Measurements from ENCODE around the gene ITGAV.

ITGAV gene

DNA sequence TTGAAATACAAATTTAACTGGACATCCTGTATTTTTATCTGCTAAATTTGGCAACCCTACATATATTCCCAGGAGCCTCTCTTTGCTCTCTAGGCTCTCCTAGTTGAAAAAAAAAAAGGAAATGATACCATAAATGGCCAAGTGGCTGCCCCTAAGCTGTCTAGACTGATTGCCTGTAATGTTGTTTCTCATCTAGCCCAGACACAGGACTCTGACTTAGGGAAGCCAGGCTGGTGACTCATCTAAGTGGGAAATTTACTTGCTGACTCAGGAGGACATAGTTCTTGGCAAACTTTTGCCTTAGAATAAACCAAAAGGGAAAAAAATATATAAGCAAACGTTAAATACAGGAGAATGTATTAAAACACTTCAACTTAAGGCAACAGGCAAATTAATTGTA, 14.6 kb upstream of the ITGAV start:
- DNase-seq (ENCODE audit: low read depth), result peak; percentile 98

DNA sequence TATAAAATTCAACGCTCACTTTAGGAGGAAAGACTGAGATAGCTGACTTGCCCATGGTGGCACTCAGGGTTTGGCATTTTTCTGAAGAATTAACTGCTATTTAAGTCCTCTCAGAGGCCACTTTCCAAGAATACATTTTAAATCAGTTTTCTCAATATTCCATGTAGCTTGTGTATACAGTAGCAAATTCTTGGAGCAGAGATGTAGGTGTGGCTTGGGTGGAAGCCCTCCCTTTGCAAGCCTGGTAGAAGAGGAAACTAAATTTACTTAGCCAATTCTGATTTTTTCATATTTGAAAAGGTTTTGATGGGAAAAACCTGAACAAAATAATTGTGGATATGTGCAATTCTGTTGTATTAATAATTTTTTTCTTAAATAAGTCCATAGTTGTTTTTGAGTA, 14.0 kb upstream of the ITGAV start:
- DNase-seq (ENCODE audit: low read depth), result no peak

DNA sequence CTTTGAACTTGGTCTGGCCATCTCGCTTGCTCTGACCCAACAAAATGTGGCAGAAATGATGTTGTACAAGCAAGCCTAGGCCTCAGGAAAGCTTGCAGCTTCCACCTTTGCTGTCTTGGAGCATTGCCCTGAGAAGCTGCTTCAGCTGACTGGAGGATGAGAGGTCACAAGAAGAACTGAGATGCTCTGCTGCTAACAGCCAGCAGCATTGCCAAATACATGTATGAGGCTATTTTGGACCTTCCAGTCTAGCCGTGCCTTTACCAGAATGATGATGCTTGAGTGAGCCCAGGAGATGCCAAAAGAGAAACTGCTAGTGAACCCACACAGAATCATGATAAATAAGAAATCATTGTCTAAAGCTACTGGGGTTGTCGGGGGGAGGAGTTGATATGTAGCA, 13.2 kb upstream of the ITGAV start:
- no peak for DNase-seq (ENCODE audit: low read depth)

DNA sequence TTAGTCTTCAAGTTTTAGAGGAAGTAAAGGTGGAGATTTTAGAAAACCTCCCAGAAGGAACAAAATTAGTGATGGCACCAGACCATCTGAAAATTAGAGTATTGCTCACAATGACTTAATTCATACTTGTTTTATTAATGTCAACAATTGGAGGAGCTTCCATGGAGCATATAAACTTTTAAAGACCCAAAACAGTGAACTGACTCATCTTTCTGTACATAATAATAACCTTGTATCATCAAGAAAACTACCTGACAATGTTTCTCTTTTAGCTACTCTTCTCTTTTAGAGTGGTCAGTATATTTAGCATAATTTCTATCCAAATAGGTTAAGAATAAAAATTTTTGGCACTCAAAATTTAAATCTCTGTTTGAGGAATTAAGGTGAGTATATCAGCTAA, 7.2 kb upstream of the ITGAV start:
- DNase-seq (ENCODE audit: low read depth), result no peak

DNA sequence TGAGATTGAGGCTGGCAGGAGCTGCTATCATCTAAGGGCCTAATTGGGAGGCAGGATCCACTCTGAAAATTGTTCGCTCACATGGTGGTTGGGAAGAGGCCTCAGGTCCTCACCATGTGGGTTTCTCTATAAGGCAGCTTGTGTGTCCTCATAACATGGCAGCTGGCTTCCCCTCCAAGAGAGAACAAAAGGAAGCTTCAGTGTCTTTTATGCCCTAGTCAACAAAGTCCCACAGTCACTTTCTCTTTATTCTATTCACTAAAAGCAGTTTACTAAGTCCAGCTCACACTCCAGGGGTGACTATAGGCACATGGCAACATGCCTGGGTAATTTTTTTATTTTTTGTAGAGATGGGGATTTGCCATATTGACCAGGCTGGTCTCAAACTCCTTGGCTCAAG, 5.8 kb upstream of the ITGAV start:
- DNase-seq (ENCODE audit: low read depth), result no peak

DNA sequence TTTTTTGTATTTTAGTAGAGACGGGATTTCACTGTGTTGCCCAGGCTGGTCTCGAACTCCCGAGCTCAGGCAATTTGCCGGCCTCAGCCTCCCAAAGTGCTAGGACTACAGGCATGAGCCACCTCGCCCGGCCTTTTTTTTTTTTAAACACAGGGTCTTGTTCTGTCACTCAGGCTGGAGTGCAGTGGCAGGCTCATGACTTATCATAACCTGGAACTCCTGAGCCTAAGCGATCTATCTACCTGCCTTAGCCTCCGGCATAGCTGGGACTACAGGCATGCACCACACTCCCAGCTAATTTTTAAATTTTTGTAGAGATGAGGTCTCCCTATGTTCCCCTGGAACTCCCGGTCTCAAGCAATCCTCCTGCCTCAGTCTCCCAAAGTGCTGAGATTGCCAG, 1.4 kb upstream of the ITGAV start:
- DNase-seq (ENCODE audit: low read depth), result no peak

DNA sequence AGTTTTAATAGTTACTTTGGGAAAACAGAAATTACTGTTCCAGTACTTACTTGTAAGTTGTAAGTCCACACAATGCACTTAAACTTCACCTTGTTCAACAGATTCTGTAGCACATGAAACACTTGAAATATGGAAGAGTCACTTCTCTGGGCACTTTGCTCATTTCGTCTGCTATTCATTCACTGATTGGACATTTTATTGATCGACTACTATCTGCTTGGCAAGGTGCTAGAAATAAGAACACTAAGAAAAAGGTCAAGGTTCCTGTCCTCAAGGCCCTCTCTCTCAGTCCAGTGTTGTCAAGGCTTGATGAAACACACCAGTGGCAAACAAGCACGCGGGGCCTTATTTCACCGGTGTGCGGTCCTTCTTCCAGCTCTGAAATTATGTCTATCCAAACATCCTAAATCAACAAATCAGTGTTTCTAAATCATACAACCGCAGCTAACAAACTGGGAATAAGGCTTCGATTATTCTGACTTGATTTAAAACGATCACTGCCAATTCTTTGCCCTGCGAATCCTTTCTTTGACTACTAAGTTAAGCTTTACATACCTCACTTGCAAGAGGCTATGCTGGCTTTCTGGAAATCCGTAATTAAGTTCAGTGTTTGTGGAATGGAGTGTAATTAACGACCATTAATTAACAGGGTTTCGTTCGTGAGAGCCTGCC, 780 bp upstream of the ITGAV start:
- DNase-seq (ENCODE audit: low read depth), result peak; percentile 18

DNA sequence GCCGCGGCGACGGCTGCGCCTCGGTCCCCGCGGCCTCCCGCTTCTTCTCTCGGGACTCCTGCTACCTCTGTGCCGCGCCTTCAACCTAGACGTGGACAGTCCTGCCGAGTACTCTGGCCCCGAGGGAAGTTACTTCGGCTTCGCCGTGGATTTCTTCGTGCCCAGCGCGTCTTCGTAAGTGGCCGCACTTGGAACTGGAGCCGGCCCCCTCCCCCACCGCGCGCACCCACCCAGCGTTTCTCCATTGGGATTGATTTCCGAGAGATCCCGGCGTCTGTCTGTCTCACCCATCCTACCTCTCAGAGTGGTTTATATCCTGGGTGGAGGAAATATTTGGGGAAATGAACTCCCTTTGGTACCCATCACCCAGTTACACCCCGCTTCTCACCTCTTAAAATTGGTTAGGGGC, 498 bp downstream of the ITGAV start:
- no peak for DNase-seq (ENCODE audit: low read depth)

DNA sequence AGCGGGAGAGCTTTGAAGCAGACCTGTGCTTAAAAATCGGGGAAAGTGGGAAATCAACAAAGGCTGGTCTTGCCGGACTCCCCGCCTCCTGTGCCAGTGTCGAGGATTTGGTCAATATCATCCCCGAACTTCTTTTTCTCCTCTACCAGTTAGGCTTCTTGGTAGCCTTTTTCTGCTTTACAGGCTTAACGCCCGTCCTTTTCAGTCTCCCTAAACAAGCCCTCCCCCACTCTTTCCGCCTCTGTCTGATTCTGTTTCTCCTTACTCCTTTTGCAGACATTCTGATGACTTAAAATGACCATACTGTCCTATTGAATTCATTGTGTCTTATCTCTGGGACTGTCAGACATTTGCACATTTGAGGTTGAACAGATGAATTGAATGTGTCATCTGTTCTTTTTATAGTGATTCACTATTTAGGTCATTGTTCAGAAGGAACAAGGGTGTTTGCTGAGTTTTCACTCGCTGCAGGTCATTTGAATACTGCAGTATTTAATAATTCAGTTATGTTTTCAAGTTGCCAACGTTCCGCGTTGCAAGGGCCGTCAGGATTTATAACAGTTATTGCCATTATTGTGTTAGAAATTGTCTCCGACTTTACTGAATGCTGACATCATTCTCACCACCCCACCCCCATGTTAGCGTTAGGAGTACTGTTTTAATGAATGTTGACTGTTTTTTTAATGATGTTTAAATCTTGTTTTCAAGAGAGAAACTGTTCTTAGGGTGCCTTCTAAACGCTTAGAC, 1.1 kb downstream of the ITGAV start:
- peak; percentile 68 for DNase-seq (ENCODE audit: low read depth)

DNA sequence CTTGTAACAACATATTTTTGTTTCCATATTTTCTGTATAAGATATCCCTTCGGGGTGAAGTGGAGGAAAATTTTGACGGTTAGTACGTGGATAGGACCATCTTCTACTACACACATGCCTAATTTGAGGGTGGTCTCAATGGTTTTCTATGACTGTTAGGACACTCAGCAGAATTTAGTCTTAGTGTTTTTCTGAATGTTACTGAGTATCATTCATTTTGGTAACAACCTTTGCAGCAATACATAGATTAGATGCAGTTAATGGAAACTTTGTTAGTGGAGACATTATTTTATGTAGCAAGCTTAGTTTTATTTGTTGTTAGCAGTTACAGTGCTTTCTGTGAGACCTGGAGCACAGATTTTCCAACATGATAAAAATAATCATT, 1.6 kb downstream of the ITGAV start:
- DNase-seq (ENCODE audit: low read depth), result no peak

DNA sequence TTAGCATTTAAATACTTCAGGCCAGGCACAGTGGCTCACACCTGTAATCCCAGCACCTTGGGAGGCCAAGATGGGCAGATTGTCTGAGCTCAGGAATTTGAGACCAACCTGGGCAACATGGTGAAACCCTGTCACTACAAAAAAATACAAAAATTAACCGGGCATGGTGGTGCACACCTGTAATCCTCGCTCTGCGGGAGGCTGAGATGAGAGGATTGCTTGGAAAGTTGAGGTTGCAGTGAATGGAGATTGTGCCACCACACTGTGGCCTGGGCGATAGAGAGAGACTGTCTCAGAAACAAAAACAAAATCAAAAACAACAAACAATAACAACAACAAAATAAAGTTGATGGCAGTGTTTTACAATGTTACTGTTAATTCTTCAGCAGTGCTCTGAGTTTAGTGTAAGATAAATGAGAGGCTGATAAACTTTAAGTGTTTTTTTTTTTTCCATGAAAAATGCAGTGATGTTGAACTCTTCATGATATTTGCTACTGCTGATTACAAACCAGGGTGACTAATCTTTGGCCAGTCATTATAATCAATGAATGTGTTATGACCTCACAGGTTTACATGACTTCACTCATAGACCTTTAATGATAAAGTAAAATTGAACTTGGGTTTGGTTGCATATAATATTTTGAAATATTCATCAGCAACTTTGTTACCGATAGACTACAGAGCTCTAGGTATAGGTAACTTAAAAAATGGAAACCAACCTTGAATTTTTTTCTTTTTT, 2.5 kb downstream of the ITGAV start:
- peak; percentile 66 for DNase-seq (ENCODE audit: low read depth)

DNA sequence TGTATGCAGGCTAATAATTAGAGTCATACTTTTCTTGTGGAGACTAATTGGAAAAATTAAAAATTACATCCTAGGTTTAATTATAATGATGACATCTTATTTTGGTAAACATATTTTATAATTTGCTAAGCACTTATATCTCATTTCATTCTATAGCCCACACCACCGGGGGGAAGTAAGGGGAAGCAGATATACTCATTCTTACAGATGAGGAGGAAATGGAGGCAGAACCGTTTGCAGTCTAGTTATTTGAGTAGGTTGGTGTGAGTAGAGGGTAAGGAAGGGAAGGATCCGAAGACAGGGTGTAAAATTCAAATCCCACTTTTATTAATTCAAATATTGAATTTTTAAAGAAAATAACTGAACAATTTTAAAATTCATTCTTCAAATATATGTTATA, 3.7 kb downstream of the ITGAV start:
- no peak for DNase-seq (ENCODE audit: low read depth)

DNA sequence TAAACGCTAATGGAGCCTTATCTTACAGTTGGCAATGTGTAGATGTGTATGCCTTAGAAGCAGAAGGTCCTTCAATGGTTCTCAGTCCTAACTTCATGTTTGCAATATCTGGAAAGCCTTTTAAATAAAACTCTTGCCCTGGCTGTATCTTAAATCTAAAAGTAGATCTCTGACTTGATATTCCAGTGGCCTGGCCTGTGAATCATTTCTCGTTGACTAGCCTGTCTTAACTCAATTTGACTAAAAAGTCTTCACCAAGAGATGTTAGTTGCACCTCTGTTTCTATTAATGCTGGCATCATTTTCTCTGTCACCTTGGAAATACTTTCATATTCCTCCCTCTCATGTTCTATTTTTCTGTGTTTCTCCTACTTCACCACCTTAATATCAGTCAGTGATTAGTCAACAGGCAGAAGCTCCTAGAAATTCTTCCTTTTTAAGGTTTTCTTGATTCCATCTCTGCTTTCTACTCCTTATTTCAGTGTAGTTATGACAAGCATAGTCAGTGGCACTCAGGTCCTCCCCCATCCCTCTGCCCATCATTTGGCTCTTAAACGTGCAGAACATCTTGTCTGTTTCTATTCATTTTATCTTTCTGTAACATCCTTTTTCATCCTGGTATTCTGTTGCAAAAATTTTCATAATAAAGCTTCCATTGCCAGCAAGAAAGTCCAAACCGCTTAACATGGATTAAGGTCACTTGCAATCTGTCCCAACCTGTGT, 4.3 kb downstream of the ITGAV start:
- DNase-seq (ENCODE audit: low read depth), result no peak

DNA sequence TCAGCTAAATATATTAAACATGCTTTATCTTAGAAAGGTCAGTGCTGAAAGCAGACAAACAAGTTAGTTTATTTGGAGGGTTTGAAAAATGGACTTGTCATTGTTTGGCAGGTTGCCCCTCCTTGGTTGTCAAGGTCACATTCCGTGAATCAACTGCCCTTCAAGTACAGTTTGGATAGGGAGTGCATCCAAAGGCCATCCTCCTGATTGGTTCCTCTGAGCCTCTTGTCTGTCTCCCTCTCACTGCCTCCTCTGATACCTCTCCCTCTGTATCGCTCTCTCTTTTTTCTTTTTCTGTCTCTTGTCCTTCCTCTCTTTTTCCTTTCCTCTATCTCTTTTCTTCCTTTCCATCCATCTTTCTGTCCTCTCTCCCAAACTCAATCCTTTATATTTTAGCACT, 5.4 kb downstream of the ITGAV start:
- no peak for DNase-seq (ENCODE audit: low read depth)

DNA sequence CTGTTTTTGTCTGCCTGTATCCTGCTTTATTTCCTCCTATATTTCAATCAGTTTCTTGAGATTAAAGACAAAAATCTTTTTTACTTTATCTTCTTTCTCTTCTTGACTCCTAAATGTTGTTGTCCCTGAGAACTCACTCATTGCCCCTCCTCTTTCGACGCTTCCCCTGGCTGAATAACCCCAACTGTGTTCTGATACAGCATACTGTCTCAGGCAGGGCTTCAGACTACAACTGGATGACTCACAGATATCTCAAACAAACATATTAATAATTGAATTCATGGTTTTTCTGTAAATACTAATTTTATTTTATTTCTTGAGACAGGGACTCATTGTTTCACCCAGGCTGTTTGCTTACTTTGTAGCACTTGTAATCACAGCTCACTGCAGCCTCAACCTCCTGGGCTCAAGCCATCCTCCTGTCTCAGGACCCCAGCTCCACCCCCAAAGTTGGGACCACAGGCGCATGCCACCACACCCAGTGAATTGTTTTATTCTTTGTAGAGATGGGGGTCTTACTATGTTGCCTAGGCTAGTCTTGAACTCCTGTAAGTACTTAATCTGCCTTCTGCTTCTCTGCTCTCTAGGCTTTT, 9.4 kb downstream of the ITGAV start:
- DNase-seq (ENCODE audit: low read depth), result no peak

DNA sequence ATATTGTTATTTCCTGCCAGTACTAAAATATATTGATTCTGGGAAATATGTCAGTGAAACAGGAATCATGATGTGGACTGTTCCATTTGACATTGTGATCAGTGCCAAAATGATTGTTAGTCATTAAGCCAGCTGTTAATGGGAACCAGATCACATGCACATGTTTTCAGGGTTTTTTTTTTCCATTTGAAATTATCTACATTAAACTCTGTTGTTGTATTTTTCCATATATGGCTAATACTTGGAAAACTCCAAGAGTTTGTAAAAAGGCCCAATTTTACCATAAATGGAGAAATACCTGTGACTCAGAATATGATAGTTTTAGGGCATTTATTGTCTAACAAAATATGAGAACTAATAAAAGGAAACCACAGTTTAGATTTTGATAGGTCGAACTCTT, 13.4 kb downstream of the ITGAV start:
- no peak for DNase-seq (ENCODE audit: low read depth)

DNA sequence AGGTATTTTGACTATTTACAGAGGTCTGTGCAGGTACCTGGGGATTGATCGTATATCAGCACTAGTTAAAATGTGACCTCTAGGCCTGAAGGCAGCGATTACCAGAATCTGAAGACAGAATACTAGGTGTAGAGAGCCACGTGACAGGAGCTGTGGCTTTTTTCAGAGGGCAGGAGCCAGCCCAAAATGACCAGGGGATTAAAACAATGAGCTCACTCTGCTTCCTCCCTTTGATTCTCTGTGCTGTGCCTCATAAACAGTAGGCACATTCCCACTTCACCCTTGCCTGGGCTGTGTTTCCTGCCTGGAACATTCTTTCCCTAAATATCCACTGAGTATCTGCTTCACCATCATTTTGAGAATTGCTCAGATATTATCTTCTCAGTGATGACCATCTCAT, 15.2 kb downstream of the ITGAV start:
- no peak for DNase-seq (ENCODE audit: low read depth)

DNA sequence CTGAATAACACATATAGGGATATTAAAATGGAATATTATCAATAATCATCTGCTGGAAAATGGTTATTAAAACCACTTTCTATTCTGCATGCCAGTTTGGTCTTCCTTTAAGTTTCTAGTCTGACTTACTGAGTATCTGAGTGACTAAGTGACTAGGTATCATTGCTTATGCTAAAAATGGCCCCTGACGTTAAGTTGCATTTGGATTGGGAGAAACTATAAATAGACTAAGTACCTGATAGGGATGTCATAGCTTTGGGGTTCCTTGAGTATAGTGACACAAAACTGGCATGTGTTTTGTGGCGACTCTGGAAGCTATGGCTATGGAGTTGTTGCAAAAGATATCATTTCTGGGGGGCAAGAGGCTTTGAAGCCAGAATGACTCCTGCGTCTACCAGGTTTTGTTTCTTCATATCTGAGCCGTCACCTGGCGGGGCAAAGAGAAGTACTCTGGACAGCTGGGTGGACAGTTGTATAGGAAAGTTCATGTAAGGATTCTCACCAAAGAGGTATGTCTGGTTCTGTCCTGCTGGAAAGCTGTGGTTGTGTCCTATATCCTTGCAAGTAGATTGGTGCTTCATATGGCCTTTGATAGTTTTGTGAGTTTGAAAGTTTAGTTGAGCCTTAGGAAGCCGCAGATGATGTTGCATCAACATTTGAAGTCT, 17.9 kb downstream of the ITGAV start:
- no peak for DNase-seq (ENCODE audit: low read depth)

DNA sequence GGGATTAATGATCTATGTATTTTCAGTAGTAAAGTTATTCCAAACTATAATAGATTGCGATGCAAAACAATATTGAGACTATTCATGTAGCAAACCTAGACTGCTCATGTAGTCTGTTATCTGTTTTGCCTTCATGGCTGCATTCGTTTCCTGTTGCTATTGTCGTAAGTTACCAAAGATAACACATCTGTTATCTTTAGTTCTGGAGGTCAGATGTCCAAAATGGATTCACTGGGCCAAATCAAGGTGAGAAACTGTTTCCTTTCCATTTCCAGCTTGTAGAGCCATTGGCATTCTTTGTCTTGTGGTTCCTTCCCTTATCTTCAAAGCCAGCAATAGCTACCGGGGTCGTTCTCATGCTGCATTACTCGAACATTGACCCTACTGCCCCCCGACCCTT, 20.9 kb downstream of the ITGAV start:
- no peak for DNase-seq (ENCODE audit: low read depth)

DNA sequence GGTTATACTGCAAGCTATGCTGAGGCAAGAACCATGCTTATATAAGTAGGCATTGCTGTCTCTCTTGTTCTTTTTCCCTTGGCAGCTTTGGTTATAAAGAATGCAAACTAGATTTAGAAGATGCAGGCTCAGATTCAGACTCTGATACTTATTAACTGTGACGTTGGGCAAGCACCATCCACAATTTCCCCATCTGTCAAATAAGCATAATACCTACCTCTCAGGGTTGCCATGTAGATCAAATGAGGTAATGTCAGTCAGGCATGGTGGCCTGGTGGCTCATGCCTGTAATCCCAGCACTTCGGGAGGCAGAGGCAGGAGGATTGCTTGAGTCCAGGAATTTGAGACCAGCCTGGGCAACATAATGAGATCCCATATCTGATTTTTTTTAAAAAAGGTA, 21.7 kb downstream of the ITGAV start:
- no peak for DNase-seq (ENCODE audit: low read depth)

DNA sequence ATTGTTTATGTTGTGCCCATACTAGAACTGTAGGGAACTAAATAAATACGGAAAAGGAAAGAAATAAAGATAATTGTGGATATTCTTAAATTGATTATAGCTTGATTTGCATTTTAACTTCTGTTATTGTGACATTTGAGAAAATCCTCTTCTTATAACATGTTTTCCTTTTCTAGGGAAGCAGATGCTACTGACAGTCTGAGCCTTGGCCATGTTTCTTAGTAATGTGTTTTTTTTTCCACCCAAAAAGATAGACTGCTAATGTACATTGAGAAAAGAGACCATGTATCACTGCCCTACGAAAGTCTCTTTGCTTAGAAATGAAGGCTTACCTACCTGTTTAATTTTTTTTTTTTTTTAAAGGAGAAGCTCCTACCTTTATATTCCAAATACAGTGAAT, 22.2 kb downstream of the ITGAV start:
- DNase-seq (ENCODE audit: low read depth), result no peak
